Measurements from ENCODE around the gene SELENOM. TPM values are rescaled to one million over a fixed set of nuclear protein-coding genes. Genes with fewer than 3 reads are reported as not detected.
"Not testable (repeated sequence)": the region's sequence is repeated elsewhere in the genome, so short reads cannot be mapped to it uniquely, and the experiment has no call there.

SELENOM gene
- total RNA-seq, 2 experiments from 2014 or later, result 2.1 to 2.2 TPM

- H3K27ac Mint-ChIP-seq, result no peak overlapping the region
- H3K4me1 Mint-ChIP-seq, result no peaks in the 10 kb centered on the region
- H3K4me3 Mint-ChIP-seq, result no peak overlapping the region
- no peaks in the 10 kb centered on the region for H3K36me3 Mint-ChIP-seq (ENCODE audit: low read depth)
- ChIA-PET POLR2A (no interaction called here), CTCF (no interaction called here)
- no peak for DNase-seq
- no peaks in the 10 kb centered on the region for H3K9me3 Mint-ChIP-seq
- no peaks in the 10 kb centered on the region for H3K27me3 Mint-ChIP-seq
These were observed 11.8 kb upstream of the SELENOM start for GRCh38 chr22:31119026-31119717.

- CTCF ChIA-PET, result interaction anchor here (1.7 kb wide), 1 partner anchor 10 kb away, joined by 5 read pairs; the partner anchor contains the start of gene SELENOM
- no peaks in the 10 kb centered on the region for H3K4me1 Mint-ChIP-seq
- H3K4me3 Mint-ChIP-seq, result no peak overlapping the region
- H3K27me3 Mint-ChIP-seq, result no peaks in the 10 kb centered on the region
- no peak overlapping the region for H3K27ac Mint-ChIP-seq
- DNase-seq, result no peak
- H3K36me3 Mint-ChIP-seq (ENCODE audit: low read depth), result no peaks in the 10 kb centered on the region
- no peaks in the 10 kb centered on the region for H3K9me3 Mint-ChIP-seq
- POLR2A ChIA-PET, result no interaction called here
These were observed 10.9 kb upstream of the SELENOM start for GRCh38 chr22:31118046-31118820.

- H3K27ac Mint-ChIP-seq; H3K9me3 Mint-ChIP-seq; H3K4me1 Mint-ChIP-seq; POLR2A ChIA-PET; H3K4me3 Mint-ChIP-seq; DNase-seq; H3K36me3 Mint-ChIP-seq (ENCODE audit: low read depth); H3K27me3 Mint-ChIP-seq: not testable (repeated sequence)
- CTCF ChIA-PET, result interaction anchor here (0.6 kb wide), 1 partner anchor 205 kb away, joined by 4 read pairs; no protein-coding TSS in a partner anchor
These were observed 5.3 kb upstream of the SELENOM start for GRCh38 chr22:31112547-31113091.

- H3K27ac Mint-ChIP-seq, result peak overlapping the region; percentile 63
- ChIA-PET POLR2A (interaction anchor here (0.6 kb wide), 1 partner anchor 366 kb away, joined by 5 read pairs; no protein-coding TSS in a partner anchor), CTCF (interaction anchor here (1.2 to 2.2 kb wide), 9 partner anchors 9 to 364 kb away, joined by 3 to 10 read pairs (median 4); partner anchors contain the start of gene SMTN)
- peaks cover 9% of the 10 kb centered on the region for H3K4me1 Mint-ChIP-seq
- no peak for DNase-seq
- H3K27me3 Mint-ChIP-seq, result no peaks in the 10 kb centered on the region
- no peaks in the 10 kb centered on the region for H3K9me3 Mint-ChIP-seq
- no peaks in the 10 kb centered on the region for H3K36me3 Mint-ChIP-seq (ENCODE audit: low read depth)
- H3K4me3 Mint-ChIP-seq, result peak overlapping the region; percentile 77
These were observed 488 bp upstream of the SELENOM start for GRCh38 chr22:31107894-31108218.

- POLR2A ChIA-PET, result no interaction called here
These were observed 614 bp downstream of the SELENOM start for GRCh38 chr22:31106731-31107177.

GRCh38 chr22:31106001-31106571 is 1.3 kb downstream of the SELENOM start:
- Mint-ChIP-seq H3K36me3 (ENCODE audit: low read depth) (peaks cover 2% of the 10 kb centered on the region), H3K27me3 (no peaks in the 10 kb centered on the region), H3K9me3 (no peaks in the 10 kb centered on the region), H3K4me1 (peaks cover 9% of the 10 kb centered on the region), H3K27ac (no peak overlapping the region), H3K4me3 (no peak overlapping the region)
- DNase-seq, result no peak
- ChIA-PET CTCF (interaction anchor here (1.5 to 1.7 kb wide), 2 partner anchors 11 to 21 kb away, joined by 4 to 6 read pairs; no protein-coding TSS in a partner anchor), POLR2A (no interaction called here)

More at GRCh38 chr22:31106731-31107177, 614 bp downstream of the SELENOM start:
- Mint-ChIP-seq H3K9me3 (no peaks in the 10 kb centered on the region), H3K36me3 (ENCODE audit: low read depth) (peaks cover 2% of the 10 kb centered on the region), H3K4me3 (peak overlapping the region; percentile 77), H3K27ac (peak overlapping the region; percentile 65), H3K27me3 (no peaks in the 10 kb centered on the region), H3K4me1 (peaks cover 9% of the 10 kb centered on the region)
- CTCF ChIA-PET, result interaction anchor here (0.7 to 1.7 kb wide), 3 partner anchors 11 to 24 kb away, joined by 4 to 6 read pairs (median 4); no protein-coding TSS in a partner anchor
- no peak for DNase-seq

- H3K4me1 Mint-ChIP-seq, result peaks cover 9% of the 10 kb centered on the region
- CTCF ChIA-PET, result interaction anchor here (1.5 kb wide), 1 partner anchor 20 kb away, joined by 4 read pairs; no protein-coding TSS in a partner anchor
- H3K9me3 Mint-ChIP-seq, result no peaks in the 10 kb centered on the region
- H3K4me3 Mint-ChIP-seq, result no peak overlapping the region
- no peaks in the 10 kb centered on the region for H3K27me3 Mint-ChIP-seq
- no peak overlapping the region for H3K27ac Mint-ChIP-seq
- peaks cover 2% of the 10 kb centered on the region for H3K36me3 Mint-ChIP-seq (ENCODE audit: low read depth)
- POLR2A ChIA-PET, result no interaction called here
- no peak for DNase-seq
These were observed 2.0 kb downstream of the SELENOM start for GRCh38 chr22:31105282-31105929.

- peaks cover 9% of the 10 kb centered on the region for H3K4me1 Mint-ChIP-seq
- H3K27me3 Mint-ChIP-seq, result no peaks in the 10 kb centered on the region
- no peak for DNase-seq
- H3K36me3 Mint-ChIP-seq (ENCODE audit: low read depth), result peaks cover 2% of the 10 kb centered on the region
- CTCF ChIA-PET, result interaction anchor here (1.5 kb wide), 1 partner anchor 20 kb away, joined by 4 read pairs; no protein-coding TSS in a partner anchor
- H3K4me3 Mint-ChIP-seq, result no peak overlapping the region
- no peak overlapping the region for H3K27ac Mint-ChIP-seq
- H3K9me3 Mint-ChIP-seq, result no peaks in the 10 kb centered on the region
- POLR2A ChIA-PET, result no interaction called here
These were observed 2.5 kb downstream of the SELENOM start for GRCh38 chr22:31104869-31105268.

- no peak for DNase-seq
- H3K4me1 Mint-ChIP-seq, result peaks cover 9% of the 10 kb centered on the region
- ChIA-PET CTCF (interaction anchor here (1.5 kb wide), 1 partner anchor 19 kb away, joined by 4 read pairs; no protein-coding TSS in a partner anchor), POLR2A (no interaction called here)
- peaks cover 2% of the 10 kb centered on the region for H3K36me3 Mint-ChIP-seq (ENCODE audit: low read depth)
- no peak overlapping the region for H3K4me3 Mint-ChIP-seq
- no peaks in the 10 kb centered on the region for H3K9me3 Mint-ChIP-seq
- no peak overlapping the region for H3K27ac Mint-ChIP-seq
- no peaks in the 10 kb centered on the region for H3K27me3 Mint-ChIP-seq
These were observed 3.3 kb downstream of the SELENOM start for GRCh38 chr22:31103899-31104694.

- Mint-ChIP-seq H3K4me1 (peaks cover 9% of the 10 kb centered on the region), H3K36me3 (ENCODE audit: low read depth) (peaks cover 2% of the 10 kb centered on the region), H3K27ac (no peak overlapping the region), H3K4me3 (no peak overlapping the region), H3K27me3 (no peaks in the 10 kb centered on the region), H3K9me3 (no peaks in the 10 kb centered on the region)
- no peak for DNase-seq
- ChIA-PET CTCF (interaction anchor here (0.5 to 2.1 kb wide), 2 partner anchors 18 to 194 kb away, joined by 4 to 8 read pairs; no protein-coding TSS in a partner anchor), POLR2A (no interaction called here)
These were observed 4.3 kb downstream of the SELENOM start for GRCh38 chr22:31103111-31103510.

GRCh38 chr22:31102441-31103081 is 4.8 kb downstream of the SELENOM start:
- POLR2A ChIA-PET, result no interaction called here
- CTCF ChIA-PET, result interaction anchor here (1.3 to 2.1 kb wide), 2 partner anchors 14 to 17 kb away, joined by 3 to 8 read pairs; no protein-coding TSS in a partner anchor
- no peak overlapping the region for H3K27ac Mint-ChIP-seq
- H3K36me3 Mint-ChIP-seq (ENCODE audit: low read depth), result peaks cover 2% of the 10 kb centered on the region
- H3K27me3 Mint-ChIP-seq, result no peaks in the 10 kb centered on the region
- H3K4me1 Mint-ChIP-seq, result peaks cover 3% of the 10 kb centered on the region
- H3K9me3 Mint-ChIP-seq, result no peaks in the 10 kb centered on the region
- H3K4me3 Mint-ChIP-seq, result no peak overlapping the region
- no peak for DNase-seq
